Prostate gland (tissue), 2 donors: Measurements from ENCODE around the gene METTL21A.

Experiments
- POLR2A ChIP-seq: fragments of 450-650 bp; IDR thresholded peaks from one replicate; pipeline ENCODE4 v1.6.1; 2016; ENCODE audit warnings: antibody characterized with exemption, mild to moderate bottlenecking
- POLR2AphosphoS5 ChIP-seq: sonication (generic); formaldehyde crosslinking; IDR thresholded peaks from one replicate; pipeline ENCODE4 v1.6.1; 2017; ENCODE audit warnings: antibody characterized with exemption
- TF ChIP-seq, protein P1 (sequence below), 4 experiments: fragments of 200-600 bp in 2 of 4; fragments of 450-650 bp in 2 of 4; sonication (generic) in 2 of 4; IDR thresholded peaks; 1 replicate in 3 of 4; 2 replicates in 1 of 4; pipeline ENCODE4 v1.5.1; 2016 to 2019; ENCODE audit warnings: antibody characterized with exemption in 4 of 4, mild to moderate bottlenecking in 2 of 4, moderate library complexity in 2 of 4

DNA sequence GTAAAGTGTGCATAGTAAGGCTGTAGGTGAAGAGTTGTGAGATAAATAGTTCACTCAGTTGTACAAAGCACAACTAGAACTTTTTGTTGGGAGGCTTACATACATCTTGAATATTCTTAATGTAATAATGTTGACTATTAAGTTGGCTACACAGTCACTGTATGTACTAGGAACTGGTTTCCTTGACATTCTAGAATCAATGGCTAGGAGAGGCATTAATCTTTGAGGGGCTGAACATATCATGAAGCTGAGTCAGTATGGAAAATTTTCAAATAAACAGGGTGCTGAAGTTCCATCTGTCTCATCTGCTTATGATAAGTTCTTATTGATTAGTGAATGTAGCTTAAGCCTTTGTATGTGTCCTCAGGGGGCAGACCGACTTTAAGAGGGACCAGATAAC is 23.4 kb downstream of the METTL21A start:
- TF ChIP-seq, protein P1, sequence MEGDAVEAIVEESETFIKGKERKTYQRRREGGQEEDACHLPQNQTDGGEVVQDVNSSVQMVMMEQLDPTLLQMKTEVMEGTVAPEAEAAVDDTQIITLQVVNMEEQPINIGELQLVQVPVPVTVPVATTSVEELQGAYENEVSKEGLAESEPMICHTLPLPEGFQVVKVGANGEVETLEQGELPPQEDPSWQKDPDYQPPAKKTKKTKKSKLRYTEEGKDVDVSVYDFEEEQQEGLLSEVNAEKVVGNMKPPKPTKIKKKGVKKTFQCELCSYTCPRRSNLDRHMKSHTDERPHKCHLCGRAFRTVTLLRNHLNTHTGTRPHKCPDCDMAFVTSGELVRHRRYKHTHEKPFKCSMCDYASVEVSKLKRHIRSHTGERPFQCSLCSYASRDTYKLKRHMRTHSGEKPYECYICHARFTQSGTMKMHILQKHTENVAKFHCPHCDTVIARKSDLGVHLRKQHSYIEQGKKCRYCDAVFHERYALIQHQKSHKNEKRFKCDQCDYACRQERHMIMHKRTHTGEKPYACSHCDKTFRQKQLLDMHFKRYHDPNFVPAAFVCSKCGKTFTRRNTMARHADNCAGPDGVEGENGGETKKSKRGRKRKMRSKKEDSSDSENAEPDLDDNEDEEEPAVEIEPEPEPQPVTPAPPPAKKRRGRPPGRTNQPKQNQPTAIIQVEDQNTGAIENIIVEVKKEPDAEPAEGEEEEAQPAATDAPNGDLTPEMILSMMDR (IDR thresholded peaks at IDR 0.05): no peak
- TF ChIP-seq POLR2AphosphoS5 (no peak), POLR2A (no peak)
